Placental pericyte (primary cell): ENCODE data around the gene UBE2L5. TPM values are rescaled to one million over a fixed set of nuclear protein-coding genes. Genes with fewer than 3 reads are reported as not detected.

Source experiments
- total RNA-seq: library from RNA; depleted of rRNA; stranded (reverse); fragments of >200 nt; gene quantifications from 2 replicates; pipeline ENCODE4 v1.2.3, GENCODE V29; 2012

The UBE2L5 gene
- not detected in 2 replicates for total RNA-seq

DNA sequence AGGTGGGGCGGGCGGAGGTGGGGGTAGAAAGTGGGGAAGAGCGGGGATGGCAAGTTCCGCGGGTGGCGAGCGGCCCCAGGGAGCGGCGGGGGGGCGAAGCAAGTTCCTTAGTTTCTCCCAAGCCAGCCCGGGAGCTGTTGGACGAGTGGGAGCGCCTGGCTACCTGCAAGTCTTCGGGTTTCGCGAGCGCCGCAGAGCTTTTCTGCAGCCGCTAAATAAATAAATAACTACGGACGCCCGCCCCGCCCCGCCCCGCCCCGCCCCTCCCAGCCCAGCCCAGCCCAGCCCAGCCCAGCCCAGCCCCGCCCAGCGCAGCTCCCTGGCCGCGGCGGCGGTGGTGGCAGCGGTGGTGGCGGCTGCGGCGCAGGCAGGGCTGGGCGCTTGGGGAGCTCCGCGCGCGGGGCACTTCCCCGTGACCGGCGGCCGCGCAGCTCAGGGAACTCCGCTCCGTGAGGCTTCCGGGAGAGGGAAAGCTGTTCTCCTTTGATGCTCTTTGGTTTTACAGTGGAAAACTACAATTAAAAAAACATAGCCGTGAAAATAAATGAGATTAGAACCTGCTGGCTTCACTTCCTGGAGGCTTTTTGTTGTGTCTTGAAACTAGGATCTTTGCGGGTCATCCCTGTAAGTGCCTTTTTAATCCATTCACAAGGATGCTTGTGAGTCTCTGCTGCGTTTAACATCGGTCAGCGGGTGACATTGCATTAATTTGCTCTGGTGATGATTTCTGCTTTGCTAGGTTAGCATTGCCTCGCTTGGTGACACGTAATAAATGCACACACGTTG lies at the start of gene UBE2L5:
Gene UBE2L5, plus strand, starts transcription at position 440 of the 786 bp plus-strand sequence. CDS start 5,498 bp downstream, outside the sequence.

DNA sequence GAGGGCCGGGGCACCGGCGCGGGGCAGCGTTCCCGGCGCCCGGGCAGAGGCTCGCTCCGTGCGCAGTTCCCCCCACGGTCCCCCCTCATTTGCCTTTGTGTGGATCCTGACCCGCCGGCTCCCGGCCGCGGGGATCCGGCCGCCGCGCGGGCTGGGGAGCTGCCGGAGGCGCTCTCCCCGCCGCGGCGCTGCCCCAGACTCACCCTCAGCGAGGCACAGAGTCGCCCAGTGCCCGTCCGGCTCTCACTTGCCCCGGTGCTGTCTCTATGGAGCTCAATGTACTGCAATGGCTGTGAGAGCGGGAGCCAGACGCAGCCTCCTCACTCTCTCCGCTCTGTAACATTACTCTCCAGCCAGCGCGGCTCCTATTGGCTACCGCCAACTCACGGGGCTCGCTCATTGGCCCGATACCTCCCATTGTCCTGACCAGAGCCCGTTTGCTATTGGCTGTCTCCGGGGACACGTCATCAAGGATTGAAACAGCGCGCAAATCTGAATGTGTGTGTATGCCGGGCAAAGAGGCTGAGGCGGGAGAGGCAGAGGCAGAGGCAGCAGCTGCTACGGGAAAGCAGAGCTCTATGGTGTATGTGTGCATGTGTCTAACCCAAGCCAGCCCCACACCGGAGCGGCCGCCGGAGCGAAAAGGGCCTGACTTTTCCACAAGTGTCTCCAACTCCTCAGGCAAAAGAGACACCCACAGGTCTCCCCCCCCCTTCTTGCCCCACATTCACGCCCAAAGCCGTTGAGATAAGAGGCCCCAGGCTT lies 43.5 kb downstream of the UBE2L5 start, which contains the start of gene HMGB1:
Gene HMGB1, minus strand, starts transcription at position 344 of the 765 bp plus-strand sequence. CDS start 2,256 bp downstream, outside the sequence.

Other genes starting within 250 kb of the UBE2L5 start
- gene KATNAL1, start 114.9 kb upstream of the UBE2L5 start, total RNA-seq: 13.6 and 50.5 TPM in 2 replicates
- gene HMGB1, start 43.4 kb downstream of the UBE2L5 start, total RNA-seq: 77.7 and 273 TPM in 2 replicates
- 31.1 and 36.3 TPM in 2 replicates for gene USPL1, start 195.4 kb downstream of the UBE2L5 start, total RNA-seq